ENCODE data around the gene BEGAIN.

Gene BEGAIN

DNA sequence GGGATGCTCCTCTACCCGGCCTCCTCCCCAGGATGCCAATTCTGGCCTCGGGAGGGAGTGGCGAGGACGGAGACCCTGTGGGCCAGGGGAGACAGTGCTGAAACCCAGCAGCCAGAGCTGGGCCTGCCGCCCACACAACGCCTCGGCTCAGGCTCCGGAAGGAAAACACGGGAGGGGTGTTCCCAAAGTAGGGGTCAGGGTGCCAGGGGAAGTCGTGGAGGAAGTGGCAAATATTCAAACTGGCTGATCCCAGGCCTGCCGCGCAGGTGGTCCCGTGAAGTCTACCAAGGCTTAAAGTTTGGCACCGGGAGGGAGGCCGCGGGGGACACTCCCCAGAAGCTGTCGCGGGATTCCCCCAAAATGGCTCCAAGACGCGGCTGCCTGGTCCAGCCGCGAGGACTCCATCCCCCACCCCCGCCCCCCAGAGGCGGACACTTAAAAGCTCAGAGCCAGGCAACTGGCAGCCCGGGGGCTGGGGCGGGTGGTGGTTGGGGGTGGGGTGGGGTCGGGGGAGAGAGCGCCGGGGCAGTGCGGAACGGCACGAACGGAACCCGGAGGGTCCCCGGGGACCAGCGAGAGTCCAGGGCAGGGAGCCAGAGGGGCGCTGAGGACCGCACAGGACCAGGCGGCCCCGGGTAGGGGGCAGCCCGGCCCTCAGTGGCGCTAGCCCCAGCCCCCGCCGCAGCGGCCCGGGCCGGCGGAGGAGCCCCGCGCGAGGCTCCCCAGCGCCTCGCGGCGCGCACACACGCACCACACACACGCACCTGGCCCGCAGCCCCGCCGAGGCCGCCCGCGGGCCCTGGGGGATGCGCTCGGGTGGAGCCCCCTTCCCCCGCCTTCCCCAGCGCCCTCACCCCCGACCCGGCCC lies 20.0 kb downstream of the BEGAIN start:
- no peak for DNase-seq (ENCODE audit: low read depth in 2 of 2)
- TF ChIP-seq, protein P1, sequence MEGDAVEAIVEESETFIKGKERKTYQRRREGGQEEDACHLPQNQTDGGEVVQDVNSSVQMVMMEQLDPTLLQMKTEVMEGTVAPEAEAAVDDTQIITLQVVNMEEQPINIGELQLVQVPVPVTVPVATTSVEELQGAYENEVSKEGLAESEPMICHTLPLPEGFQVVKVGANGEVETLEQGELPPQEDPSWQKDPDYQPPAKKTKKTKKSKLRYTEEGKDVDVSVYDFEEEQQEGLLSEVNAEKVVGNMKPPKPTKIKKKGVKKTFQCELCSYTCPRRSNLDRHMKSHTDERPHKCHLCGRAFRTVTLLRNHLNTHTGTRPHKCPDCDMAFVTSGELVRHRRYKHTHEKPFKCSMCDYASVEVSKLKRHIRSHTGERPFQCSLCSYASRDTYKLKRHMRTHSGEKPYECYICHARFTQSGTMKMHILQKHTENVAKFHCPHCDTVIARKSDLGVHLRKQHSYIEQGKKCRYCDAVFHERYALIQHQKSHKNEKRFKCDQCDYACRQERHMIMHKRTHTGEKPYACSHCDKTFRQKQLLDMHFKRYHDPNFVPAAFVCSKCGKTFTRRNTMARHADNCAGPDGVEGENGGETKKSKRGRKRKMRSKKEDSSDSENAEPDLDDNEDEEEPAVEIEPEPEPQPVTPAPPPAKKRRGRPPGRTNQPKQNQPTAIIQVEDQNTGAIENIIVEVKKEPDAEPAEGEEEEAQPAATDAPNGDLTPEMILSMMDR (IDR thresholded peaks at IDR 0.05; ENCODE audit: low read depth, low read length) = no peak
- peak overlapping the region in 1 of 2 donors; percentile 19 for H3K4me3 ChIP-seq (replicated peaks in 1 of 2; ENCODE audit: low read depth in 2 of 2, low read length in 2 of 2)

DNA sequence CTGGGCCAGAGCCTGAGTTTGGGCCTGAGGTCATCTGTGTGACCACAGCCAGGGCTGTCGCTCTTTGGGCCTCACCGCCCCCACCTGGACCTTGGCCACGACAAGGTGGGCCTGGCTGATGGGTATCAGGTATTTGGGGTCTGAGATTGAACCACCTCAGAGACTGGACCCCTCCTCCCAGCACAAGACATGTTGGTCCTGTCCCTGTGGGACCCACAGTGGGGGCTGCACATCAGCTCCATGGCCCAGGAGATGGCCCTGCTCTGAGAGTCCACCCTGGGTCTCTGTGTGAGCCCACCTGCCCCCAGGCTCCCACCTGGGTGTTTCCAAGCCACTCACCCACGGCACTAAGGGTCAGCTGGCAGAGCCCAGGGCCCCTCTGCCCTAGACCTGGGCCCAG lies 20.6 kb downstream of the BEGAIN start:
- no peak for DNase-seq (ENCODE audit: low read depth in 2 of 2)
- H3K4me3 ChIP-seq (replicated peaks in 1 of 2; ENCODE audit: low read depth in 2 of 2, low read length in 2 of 2) = no peak overlapping the region
- TF ChIP-seq, protein P1 (IDR thresholded peaks at IDR 0.05; ENCODE audit: low read depth, low read length) = no peak

DNA sequence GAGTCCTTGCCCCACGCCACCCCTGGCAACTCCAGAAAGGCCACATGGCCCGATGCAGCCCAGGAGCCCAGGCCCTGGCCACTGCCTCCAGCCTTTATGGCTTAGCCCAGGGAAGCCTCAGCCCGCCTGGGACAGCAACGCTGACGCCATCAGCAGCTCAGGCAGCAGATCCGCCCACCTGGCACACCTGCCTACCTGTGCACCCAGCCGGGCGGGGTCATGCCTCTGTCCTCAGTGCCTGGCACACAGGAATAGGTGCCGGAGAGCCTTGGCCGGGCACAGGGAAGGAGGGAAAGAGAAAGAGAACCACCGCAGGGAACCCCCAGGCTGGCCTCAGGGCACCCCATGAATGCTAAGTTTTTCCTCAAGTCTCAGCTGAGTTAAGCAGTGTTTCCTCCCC lies 21.1 kb downstream of the BEGAIN start:
- TF ChIP-seq, protein P1 (IDR thresholded peaks at IDR 0.05; ENCODE audit: low read depth, low read length) = no peak
- DNase-seq (ENCODE audit: low read depth in 2 of 2) = no peak
- H3K4me3 ChIP-seq (replicated peaks in 1 of 2; ENCODE audit: low read depth in 2 of 2, low read length in 2 of 2) = no peak overlapping the region

DNA sequence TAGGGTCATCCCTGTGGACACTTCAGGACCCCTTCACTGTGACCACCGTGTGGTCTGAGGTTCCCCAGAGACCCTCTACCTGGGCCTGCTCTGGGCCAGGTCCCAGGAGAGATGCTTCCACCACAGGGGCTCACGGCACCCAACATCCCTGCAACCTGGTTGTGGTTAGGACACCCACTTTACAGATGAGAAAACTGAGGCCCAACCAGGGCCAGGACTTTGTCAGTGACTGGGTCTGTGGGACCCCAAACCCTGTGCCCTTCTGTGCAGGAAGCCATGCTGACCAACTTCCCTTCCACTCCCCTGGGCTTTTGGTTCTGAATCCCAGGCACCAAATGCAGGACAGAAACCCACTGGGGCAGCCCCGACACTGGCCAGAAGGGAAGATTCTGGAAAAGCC lies 21.6 kb downstream of the BEGAIN start:
- no peak for DNase-seq (ENCODE audit: low read depth in 2 of 2)
- no peak overlapping the region for H3K4me3 ChIP-seq (replicated peaks in 1 of 2; ENCODE audit: low read depth in 2 of 2, low read length in 2 of 2)
- TF ChIP-seq, protein P1 (IDR thresholded peaks at IDR 0.05; ENCODE audit: low read depth, low read length) = no peak

DNA sequence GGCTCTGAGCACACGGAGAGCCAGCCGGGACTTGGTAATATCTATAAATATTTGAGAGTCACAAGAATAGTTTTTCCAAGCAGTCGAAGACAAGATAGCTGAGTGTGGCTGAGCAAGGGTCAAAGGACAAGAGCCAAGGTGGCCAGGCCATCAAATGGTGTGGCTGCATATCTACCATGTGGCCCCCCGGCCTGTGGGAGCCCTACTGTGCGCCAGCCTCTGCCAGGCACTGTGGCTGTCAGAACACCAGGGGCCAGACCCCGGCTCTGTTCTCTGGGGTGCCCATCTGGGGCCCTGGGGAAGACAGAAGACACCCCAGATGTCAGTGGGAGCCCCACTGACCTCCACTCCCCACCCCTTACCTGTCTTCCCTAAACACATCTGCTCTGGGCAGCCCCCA lies 22.7 kb downstream of the BEGAIN start:
- H3K4me3 ChIP-seq (replicated peaks in 1 of 2; ENCODE audit: low read depth in 2 of 2, low read length in 2 of 2) = no peak overlapping the region
- no peak for DNase-seq (ENCODE audit: low read depth in 2 of 2)
- TF ChIP-seq, protein P1 (IDR thresholded peaks at IDR 0.05; ENCODE audit: low read depth, low read length) = no peak

DNA sequence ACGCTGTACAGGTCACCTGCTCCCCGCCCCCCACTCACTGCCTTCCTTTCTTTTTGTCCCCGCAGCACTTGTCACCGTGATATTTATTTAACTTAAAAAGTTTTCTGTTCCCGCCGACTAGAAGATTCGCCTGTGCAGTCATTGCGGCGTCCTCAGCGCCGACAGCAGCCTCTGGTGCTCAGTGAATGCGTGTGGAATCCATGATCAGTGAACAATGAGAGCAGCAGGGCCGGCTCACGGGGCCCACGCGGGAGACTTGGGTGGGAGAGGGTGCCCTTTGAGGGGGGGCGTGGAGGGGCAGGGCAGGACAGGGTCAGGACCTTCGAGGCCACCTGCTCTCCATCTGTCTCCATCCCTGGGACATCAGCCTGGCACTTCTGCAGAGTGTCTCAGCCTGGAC lies 24.5 kb downstream of the BEGAIN start:
- DNase-seq (ENCODE audit: low read depth in 2 of 2) = no peak
- TF ChIP-seq, protein P1 (IDR thresholded peaks at IDR 0.05; ENCODE audit: low read depth, low read length) = no peak
- H3K4me3 ChIP-seq (replicated peaks in 1 of 2; ENCODE audit: low read depth in 2 of 2, low read length in 2 of 2) = no peak overlapping the region

Data from cardiac fibroblast (primary cell).